ENCODE results near the gene TMEM269.

The TMEM269 gene

DNA sequence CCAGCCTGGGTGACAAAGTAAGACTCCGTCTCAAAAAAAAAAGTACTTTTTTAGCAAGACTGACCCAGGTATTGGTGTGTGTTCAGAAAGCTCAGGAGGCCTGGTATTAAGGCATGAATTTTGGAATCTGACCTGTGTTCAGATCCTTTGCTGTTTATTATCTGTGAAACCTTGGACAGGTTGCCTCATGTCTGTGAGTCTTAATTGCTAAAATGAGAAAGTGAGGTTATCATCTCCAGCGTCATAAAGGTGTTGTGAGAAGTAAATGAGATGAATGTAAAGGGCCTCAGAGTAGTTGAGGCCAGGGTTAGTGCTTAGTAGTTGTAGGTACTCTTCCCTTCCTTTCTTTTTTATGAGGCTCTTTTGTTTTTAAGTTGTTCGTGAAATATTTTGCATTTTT is 15.0 kb upstream of the TMEM269 start:
- Histone ChIP-seq H3K4me1 (ENCODE audit: insufficient read depth, low read length) (peaks cover 11% of the 10 kb centered on the region), H2AFZ (ENCODE audit: low read depth, low read length) (no peak overlapping the region), H3K4me3 (ENCODE audit: low read length) (no peak overlapping the region), H3K27me3 (ENCODE audit: insufficient read depth, low read length) (no peaks in the 10 kb centered on the region), H3K36me3 (ENCODE audit: insufficient read depth, low read length) (peaks cover 27% of the 10 kb centered on the region), H3K9me3 (ENCODE audit: low read length) (no peaks in the 10 kb centered on the region)

DNA sequence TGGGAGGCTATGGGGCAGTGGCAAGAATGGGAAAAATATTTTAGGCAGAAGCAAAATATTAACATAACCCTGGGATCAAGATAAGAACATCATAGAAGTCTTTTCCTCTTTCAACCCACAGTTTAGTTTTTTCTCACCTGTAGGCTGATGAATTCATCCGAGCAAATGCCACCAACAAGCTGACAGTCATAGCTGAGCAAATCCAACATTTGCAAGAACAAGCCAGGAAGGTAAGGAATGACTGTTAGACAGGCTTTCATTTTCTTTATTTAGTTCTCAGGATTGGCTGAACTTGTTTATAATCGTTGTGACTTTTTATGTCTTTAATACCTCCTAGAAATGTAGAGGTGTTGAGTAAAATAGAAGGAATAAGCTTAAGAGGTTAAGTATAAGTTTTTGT is 11.4 kb upstream of the TMEM269 start:
- H3K4me1 ChIP-seq (ENCODE audit: insufficient read depth, low read length), result peaks cover 1% of the 10 kb centered on the region
- no peak overlapping the region for H2AFZ ChIP-seq (ENCODE audit: low read depth, low read length)
- H3K27me3 ChIP-seq (ENCODE audit: insufficient read depth, low read length), result no peaks in the 10 kb centered on the region
- H3K4me3 ChIP-seq (ENCODE audit: low read length), result no peak overlapping the region
- H3K36me3 ChIP-seq (ENCODE audit: insufficient read depth, low read length), result peaks cover 60% of the 10 kb centered on the region
- H3K9me3 ChIP-seq (ENCODE audit: low read length), result no peaks in the 10 kb centered on the region

DNA sequence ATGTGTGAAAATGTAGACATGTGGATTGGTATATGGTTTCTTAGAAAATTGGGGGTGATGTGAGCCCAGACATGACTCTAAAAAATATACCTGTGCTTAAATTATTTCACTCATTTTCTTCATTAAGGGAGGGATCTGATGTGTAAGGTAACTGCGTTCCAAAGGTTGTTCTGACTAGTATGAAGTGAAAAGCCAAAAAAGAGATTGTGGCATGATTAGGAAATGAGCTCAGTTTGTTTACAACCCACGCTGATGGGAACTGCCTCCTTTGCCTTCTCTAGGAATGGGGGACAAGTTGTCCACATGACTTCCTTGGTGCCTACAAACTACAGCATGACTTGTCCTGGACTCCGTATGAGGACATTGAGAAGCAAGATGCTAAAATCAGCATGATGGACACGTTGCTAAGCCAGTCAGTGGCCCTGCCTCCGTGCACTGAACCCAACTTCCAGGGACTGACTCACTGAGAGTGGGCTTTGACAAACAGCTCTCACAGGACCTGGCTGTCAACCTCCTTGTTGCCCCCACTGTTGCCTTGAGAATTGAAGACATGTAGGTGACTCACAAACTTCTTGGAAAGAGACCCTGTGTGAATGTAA is 9.8 kb upstream of the TMEM269 start:
- peaks cover 69% of the 10 kb centered on the region for H3K36me3 ChIP-seq (ENCODE audit: insufficient read depth, low read length)
- H3K27me3 ChIP-seq (ENCODE audit: insufficient read depth, low read length), result no peaks in the 10 kb centered on the region
- H3K4me3 ChIP-seq (ENCODE audit: low read length), result no peak overlapping the region
- no peaks in the 10 kb centered on the region for H3K9me3 ChIP-seq (ENCODE audit: low read length)
- no peak overlapping the region for H2AFZ ChIP-seq (ENCODE audit: low read depth, low read length)
- no peaks in the 10 kb centered on the region for H3K4me1 ChIP-seq (ENCODE audit: insufficient read depth, low read length)

DNA sequence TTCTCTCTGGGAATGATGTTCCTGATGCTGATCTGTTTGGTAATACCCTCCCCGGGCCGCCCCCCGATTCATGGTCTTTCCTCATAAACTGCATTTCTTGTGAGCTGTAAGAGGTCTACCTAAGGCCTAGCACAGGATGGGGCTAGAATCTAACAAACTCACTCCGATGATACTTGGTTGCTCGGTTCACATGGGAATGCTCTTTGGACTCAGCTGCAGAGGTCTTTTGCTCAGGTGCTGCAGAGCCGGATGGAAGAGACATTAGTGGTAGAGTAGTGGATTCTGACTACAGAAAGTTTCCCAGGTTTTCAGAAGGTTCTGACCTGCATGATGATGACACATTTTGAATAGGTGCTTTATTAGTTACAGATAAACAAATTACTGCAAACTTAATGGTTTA is 8.3 kb upstream of the TMEM269 start:
- Histone ChIP-seq H3K27me3 (ENCODE audit: insufficient read depth, low read length) (no peaks in the 10 kb centered on the region), H3K9me3 (ENCODE audit: low read length) (no peaks in the 10 kb centered on the region), H2AFZ (ENCODE audit: low read depth, low read length) (no peak overlapping the region), H3K4me1 (ENCODE audit: insufficient read depth, low read length) (no peaks in the 10 kb centered on the region), H3K36me3 (ENCODE audit: insufficient read depth, low read length) (peaks cover 80% of the 10 kb centered on the region), H3K4me3 (ENCODE audit: low read length) (no peak overlapping the region)

DNA sequence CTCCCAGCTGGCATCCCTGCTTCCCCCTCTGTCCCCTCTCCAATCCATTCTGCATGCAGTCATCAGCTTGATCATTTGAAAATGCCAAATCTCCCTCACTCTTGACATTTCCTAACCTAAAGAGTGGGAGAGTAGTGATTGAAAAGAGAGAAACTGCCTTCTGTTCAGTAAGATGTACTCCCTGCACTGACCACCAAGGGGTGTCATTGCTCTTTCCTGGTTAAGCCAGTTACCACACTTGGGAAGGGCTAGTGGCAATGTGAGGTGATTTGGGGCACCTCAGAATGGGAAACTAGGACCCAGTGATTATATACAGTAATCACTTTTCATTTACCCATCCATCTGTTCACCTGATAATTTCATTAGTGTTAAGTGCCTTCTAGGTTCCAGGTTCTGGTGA is 6.9 kb upstream of the TMEM269 start:
- H3K9me3 ChIP-seq (ENCODE audit: low read length), result no peaks in the 10 kb centered on the region
- no peak overlapping the region for H3K4me3 ChIP-seq (ENCODE audit: low read length)
- no peaks in the 10 kb centered on the region for H3K27me3 ChIP-seq (ENCODE audit: insufficient read depth, low read length)
- no peaks in the 10 kb centered on the region for H3K4me1 ChIP-seq (ENCODE audit: insufficient read depth, low read length)
- H3K36me3 ChIP-seq (ENCODE audit: insufficient read depth, low read length), result peaks cover 82% of the 10 kb centered on the region
- H2AFZ ChIP-seq (ENCODE audit: low read depth, low read length), result no peak overlapping the region

DNA sequence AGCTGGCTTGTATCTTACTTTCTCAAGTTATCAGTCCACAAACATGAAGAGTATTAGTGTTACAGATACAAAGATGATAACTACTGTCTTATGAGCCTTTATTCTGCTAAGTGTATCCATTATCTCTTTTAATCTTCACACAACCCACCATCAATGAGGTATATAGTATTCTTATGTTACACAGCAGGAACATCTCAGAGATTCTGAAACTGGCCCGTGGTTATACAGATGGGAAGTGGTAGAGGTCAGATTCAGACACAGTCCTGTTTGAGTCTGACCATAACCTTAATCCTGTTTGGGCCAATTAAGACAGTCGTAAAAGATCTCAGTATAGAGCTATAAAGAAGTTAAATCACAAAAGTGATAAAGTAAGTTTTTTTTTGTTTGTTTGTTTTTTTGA is 5.1 kb upstream of the TMEM269 start:
- H2AFZ ChIP-seq (ENCODE audit: low read depth, low read length), result no peak overlapping the region
- no peaks in the 10 kb centered on the region for H3K9me3 ChIP-seq (ENCODE audit: low read length)
- H3K27me3 ChIP-seq (ENCODE audit: insufficient read depth, low read length), result no peaks in the 10 kb centered on the region
- H3K36me3 ChIP-seq (ENCODE audit: insufficient read depth, low read length), result peaks cover 77% of the 10 kb centered on the region
- no peaks in the 10 kb centered on the region for H3K4me1 ChIP-seq (ENCODE audit: insufficient read depth, low read length)
- no peak overlapping the region for H3K4me3 ChIP-seq (ENCODE audit: low read length)

DNA sequence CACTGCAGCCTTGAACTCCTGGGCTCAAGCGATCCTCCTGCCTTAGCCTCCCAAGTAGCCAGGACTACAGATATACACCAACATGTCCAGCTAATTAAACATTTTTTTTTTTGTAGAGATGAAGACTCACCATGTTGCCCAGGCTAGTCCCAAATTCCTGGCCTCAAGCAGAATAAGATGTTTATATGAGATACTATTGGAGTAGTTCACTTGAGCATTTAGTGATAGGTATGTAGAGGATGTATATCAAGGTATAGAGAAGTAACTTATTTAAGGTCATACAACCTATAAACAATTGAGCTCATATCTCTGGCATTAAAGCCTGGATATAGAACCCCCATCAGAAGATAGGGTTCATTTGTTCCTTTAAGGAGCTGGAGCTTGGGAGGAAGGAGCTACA is 4.6 kb upstream of the TMEM269 start:
- Histone ChIP-seq H3K9me3 (ENCODE audit: low read length) (no peaks in the 10 kb centered on the region), H2AFZ (ENCODE audit: low read depth, low read length) (no peak overlapping the region), H3K27me3 (ENCODE audit: insufficient read depth, low read length) (no peaks in the 10 kb centered on the region), H3K4me1 (ENCODE audit: insufficient read depth, low read length) (no peaks in the 10 kb centered on the region), H3K36me3 (ENCODE audit: insufficient read depth, low read length) (peaks cover 73% of the 10 kb centered on the region), H3K4me3 (ENCODE audit: low read length) (no peak overlapping the region)

DNA sequence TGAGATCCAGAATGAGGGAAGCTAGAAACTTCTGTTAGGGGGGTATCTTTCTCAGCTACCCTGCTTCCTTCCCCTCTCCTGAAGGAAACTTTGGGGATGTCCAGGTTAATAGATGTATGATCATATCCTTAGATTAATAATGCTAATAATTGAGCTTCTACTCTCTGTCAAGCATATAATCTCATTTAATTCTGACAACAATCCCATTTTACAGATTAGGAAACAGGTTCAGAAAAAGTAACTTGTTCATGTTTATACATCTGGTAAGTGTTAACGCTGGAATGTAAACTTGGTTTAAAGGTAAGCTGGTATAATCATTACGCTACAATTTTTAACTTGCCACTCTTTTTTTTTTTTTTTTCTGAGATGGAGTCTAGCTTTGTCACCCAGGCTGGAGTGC is 1.7 kb upstream of the TMEM269 start:
- Histone ChIP-seq H2AFZ (ENCODE audit: low read depth, low read length) (no peak overlapping the region), H3K4me1 (ENCODE audit: insufficient read depth, low read length) (no peaks in the 10 kb centered on the region), H3K27me3 (ENCODE audit: insufficient read depth, low read length) (no peaks in the 10 kb centered on the region), H3K9me3 (ENCODE audit: low read length) (no peaks in the 10 kb centered on the region), H3K4me3 (ENCODE audit: low read length) (no peak overlapping the region), H3K36me3 (ENCODE audit: insufficient read depth, low read length) (peaks cover 47% of the 10 kb centered on the region)

DNA sequence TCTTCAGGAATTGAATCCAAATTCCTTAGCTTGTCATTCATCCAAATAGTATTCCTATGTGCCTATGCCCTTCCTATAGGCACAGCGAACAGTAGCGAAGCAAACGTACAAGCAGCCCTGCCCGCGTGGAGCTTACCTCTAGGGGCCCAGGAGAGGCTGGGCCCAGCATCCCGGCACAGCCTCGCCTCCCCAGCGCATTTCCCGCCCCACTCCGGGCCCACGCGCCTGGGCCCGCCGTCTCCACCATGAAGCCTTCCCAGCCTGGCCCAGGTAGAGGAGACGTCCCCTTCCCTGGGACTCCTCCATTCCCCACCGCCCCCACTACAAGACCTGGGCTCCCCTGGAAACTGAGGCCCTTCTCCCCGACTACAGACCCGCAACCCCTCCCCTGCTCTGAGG is 245 bp upstream of the TMEM269 start:
- H3K9me3 ChIP-seq (ENCODE audit: low read length), result no peaks in the 10 kb centered on the region
- H3K4me3 ChIP-seq (ENCODE audit: low read length), result no peak overlapping the region
- H3K27me3 ChIP-seq (ENCODE audit: insufficient read depth, low read length), result no peaks in the 10 kb centered on the region
- peaks cover 38% of the 10 kb centered on the region for H3K36me3 ChIP-seq (ENCODE audit: insufficient read depth, low read length)
- no peaks in the 10 kb centered on the region for H3K4me1 ChIP-seq (ENCODE audit: insufficient read depth, low read length)
- H2AFZ ChIP-seq (ENCODE audit: low read depth, low read length), result no peak overlapping the region

DNA sequence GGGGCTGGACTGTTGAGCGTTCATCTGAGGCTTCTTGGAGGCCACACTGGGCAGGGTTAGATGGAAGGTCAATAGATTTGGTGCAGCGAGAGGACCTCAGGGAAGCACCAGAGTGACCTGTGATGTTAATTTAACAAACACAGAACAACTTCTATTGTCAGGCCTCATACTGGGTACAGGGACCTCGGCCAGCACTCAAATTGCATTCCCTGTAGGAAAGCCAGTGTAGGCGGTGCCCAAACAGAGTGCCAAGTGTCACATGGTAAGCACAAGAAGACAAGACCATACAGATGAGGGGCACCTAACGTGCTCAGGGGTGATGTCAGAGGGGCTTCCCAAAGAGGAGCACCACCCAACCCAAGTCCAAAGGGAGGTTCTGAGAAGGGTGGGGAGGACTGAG is 1.3 kb downstream of the TMEM269 start:
- H3K9me3 ChIP-seq (ENCODE audit: low read length), result no peaks in the 10 kb centered on the region
- peaks cover 22% of the 10 kb centered on the region for H3K36me3 ChIP-seq (ENCODE audit: insufficient read depth, low read length)
- H2AFZ ChIP-seq (ENCODE audit: low read depth, low read length), result no peak overlapping the region
- H3K27me3 ChIP-seq (ENCODE audit: insufficient read depth, low read length), result no peaks in the 10 kb centered on the region
- H3K4me3 ChIP-seq (ENCODE audit: low read length), result no peak overlapping the region
- no peaks in the 10 kb centered on the region for H3K4me1 ChIP-seq (ENCODE audit: insufficient read depth, low read length)

DNA sequence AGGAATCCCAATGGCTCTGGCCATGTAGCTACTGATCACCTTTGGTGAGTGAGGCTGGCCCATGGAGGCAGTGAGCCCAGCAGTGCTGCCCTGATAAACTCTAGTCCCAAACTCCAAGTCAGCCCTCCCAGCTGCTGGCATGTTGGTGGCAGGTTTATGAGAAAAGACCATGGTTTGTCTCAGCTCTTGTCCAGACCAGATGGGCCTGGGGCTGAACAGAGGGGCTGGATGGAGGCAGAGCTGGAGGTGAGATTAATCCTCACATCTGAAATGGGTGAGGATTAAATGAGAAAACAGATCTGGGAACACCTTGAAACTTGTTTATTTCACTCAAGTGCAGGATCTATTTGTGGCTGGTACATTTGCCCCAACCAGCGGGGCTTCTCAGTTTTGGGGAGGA is 3.2 kb downstream of the TMEM269 start:
- H3K36me3 ChIP-seq (ENCODE audit: insufficient read depth, low read length), result peaks cover 10% of the 10 kb centered on the region
- H3K4me3 ChIP-seq (ENCODE audit: low read length), result no peak overlapping the region
- H3K9me3 ChIP-seq (ENCODE audit: low read length), result no peaks in the 10 kb centered on the region
- H3K27me3 ChIP-seq (ENCODE audit: insufficient read depth, low read length), result no peaks in the 10 kb centered on the region
- no peaks in the 10 kb centered on the region for H3K4me1 ChIP-seq (ENCODE audit: insufficient read depth, low read length)
- no peak overlapping the region for H2AFZ ChIP-seq (ENCODE audit: low read depth, low read length)

DNA sequence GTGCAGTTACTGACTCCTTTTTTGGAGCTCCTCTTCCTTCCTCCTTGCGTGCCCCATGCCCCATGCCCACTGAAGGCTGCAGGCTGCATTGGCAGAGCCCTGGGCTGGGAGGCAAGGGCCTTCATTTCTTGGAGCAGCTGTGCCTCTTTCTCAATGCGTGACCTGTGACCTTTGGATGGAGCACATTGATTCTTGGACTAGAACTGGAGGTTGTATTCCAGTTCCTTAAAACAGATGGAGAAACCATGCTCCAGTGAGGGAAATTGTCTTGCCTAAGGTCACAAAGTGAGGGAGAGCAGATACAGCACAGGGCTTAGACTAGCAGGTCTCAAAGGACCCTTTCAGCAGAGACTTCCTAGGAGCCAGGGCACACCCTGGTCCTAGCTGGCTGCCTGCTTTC is 9.0 kb downstream of the TMEM269 start:
- Histone ChIP-seq H3K9me3 (ENCODE audit: low read length) (no peaks in the 10 kb centered on the region), H3K36me3 (ENCODE audit: insufficient read depth, low read length) (no peaks in the 10 kb centered on the region), H2AFZ (ENCODE audit: low read depth, low read length) (no peak overlapping the region), H3K4me1 (ENCODE audit: insufficient read depth, low read length) (no peaks in the 10 kb centered on the region), H3K4me3 (ENCODE audit: low read length) (no peak overlapping the region), H3K27me3 (ENCODE audit: insufficient read depth, low read length) (no peaks in the 10 kb centered on the region)

DNA sequence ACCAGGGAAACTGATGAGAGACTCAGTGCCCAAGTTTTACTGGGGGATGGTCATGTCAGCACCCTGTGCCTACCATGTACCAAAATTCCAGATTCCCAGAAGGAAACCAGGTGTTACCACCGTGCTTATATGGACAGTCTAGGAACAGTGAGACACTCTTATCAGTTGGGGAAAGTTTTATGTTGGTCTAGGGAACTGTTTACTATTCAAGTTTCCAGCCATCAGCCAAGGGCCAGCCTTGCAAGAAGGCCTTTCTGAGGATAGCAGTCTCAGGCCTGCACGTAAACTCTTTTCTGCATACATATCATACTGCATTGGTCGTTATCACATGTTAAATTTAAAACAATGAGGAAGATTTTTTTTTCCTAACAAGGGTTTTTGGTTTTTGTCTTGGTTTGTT is 12.6 kb downstream of the TMEM269 start:
- Histone ChIP-seq H2AFZ (ENCODE audit: low read depth, low read length) (no peak overlapping the region), H3K9me3 (ENCODE audit: low read length) (no peaks in the 10 kb centered on the region), H3K4me1 (ENCODE audit: insufficient read depth, low read length) (no peaks in the 10 kb centered on the region), H3K36me3 (ENCODE audit: insufficient read depth, low read length) (no peaks in the 10 kb centered on the region), H3K27me3 (ENCODE audit: insufficient read depth, low read length) (no peaks in the 10 kb centered on the region), H3K4me3 (ENCODE audit: low read length) (no peak overlapping the region)

DNA sequence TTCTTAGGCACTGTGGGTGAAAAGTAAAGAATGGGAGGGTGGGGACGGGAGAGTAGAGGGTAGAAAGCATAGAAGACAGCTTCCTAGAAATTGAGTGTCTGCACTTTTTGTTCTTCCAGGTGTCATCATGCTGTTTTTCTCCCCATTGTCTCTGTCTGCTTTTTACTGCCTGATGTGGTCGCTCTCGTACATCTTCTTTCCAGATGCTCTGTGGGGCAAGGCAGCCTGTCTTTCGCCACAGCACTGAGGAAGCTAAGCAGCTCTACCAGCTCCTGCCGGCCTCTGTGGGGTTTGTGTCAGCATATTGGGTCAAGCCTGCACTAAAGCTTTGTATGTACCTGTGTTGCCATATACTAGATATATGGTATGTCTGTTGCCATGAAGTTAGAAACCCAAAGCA is 13.2 kb downstream of the TMEM269 start:
- Histone ChIP-seq H3K36me3 (ENCODE audit: insufficient read depth, low read length) (no peaks in the 10 kb centered on the region), H2AFZ (ENCODE audit: low read depth, low read length) (no peak overlapping the region), H3K9me3 (ENCODE audit: low read length) (no peaks in the 10 kb centered on the region), H3K4me1 (ENCODE audit: insufficient read depth, low read length) (no peaks in the 10 kb centered on the region), H3K27me3 (ENCODE audit: insufficient read depth, low read length) (no peaks in the 10 kb centered on the region), H3K4me3 (ENCODE audit: low read length) (no peak overlapping the region)
